ENCODE measurements around the gene RNASE12. TPM values are rescaled to one million over a fixed set of nuclear protein-coding genes. Genes with fewer than 3 reads are reported as not detected.

The RNASE12 gene
- total RNA-seq, result not detected
- long read RNA-seq, result 0 reads

- no peak within 1 kb of the TSS for H3K27ac ChIP-seq
- intact Hi-C loops (cut with DNase I), result no loop called here
- no peaks in the 10 kb centered on the region for H3K36me3 ChIP-seq
- no peak for TF ChIP-seq CTCF (IDR thresholded peaks at IDR 0.05)
- ATAC-seq (no peak), DNase-seq (no peak)
- H3K9me3 ChIP-seq, result no peaks in the 10 kb centered on the region
- H3K4me1 ChIP-seq, result no peaks in the 10 kb centered on the region
- H3K27me3 ChIP-seq, result no peaks in the 10 kb centered on the region
- H3K4me3 ChIP-seq, result no peak within 1 kb of the TSS
Observed at GRCh38 chr14:20591235-20591634, at the start of gene RNASE12. TSS of gene RNASE12 (minus strand) at chr14:20591376. CDS start at chr14:20590723, 653 bp downstream.

GRCh38 chr14:20632831-20633691, 41.9 kb upstream of the RNASE12 start:
- peak; percentile 64 for ATAC-seq
- H3K27ac ChIP-seq, result no peak overlapping the region
- peaks cover 31% of the 10 kb centered on the region for H3K27me3 ChIP-seq
- peaks cover 22% of the 10 kb centered on the region for H3K4me1 ChIP-seq
- intact Hi-C loops (cut with DNase I), result no loop called here
- peak overlapping the region; percentile 31 for H3K4me3 ChIP-seq
- no peaks in the 10 kb centered on the region for H3K9me3 ChIP-seq
- H3K36me3 ChIP-seq, result no peaks in the 10 kb centered on the region
- no peak for DNase-seq
- TF ChIP-seq CTCF (IDR thresholded peaks at IDR 0.05), result no peak

GRCh38 chr14:20632448-20632830, 41.3 kb upstream of the RNASE12 start:
- no peak overlapping the region for H3K27ac ChIP-seq
- H3K36me3 ChIP-seq, result no peaks in the 10 kb centered on the region
- ATAC-seq (no peak), DNase-seq (no peak)
- H3K9me3 ChIP-seq, result no peaks in the 10 kb centered on the region
- intact Hi-C loops (cut with DNase I), result no loop called here
- no peak for TF ChIP-seq CTCF (IDR thresholded peaks at IDR 0.05)
- H3K27me3 ChIP-seq, result peaks cover 33% of the 10 kb centered on the region
- H3K4me3 ChIP-seq, result peak overlapping the region; percentile 31
- peaks cover 22% of the 10 kb centered on the region for H3K4me1 ChIP-seq

- Histone ChIP-seq H3K4me3 (peak overlapping the region; percentile 31), H3K9me3 (no peaks in the 10 kb centered on the region), H3K4me1 (peaks cover 22% of the 10 kb centered on the region), H3K36me3 (no peaks in the 10 kb centered on the region), H3K27me3 (peaks cover 37% of the 10 kb centered on the region), H3K27ac (no peak overlapping the region)
- intact Hi-C loops (cut with DNase I), result no loop called here
- no peak for TF ChIP-seq CTCF (IDR thresholded peaks at IDR 0.05)
- peak; percentile 65 for ATAC-seq
- DNase-seq, result peak; percentile 76
Observed at GRCh38 chr14:20631880-20632389, 40.8 kb upstream of the RNASE12 start.

- no peak for DNase-seq
Observed at GRCh38 chr14:20631023-20631879, 40.1 kb upstream of the RNASE12 start.

More at GRCh38 chr14:20631023-20631879, 40.1 kb upstream of the RNASE12 start:
- Histone ChIP-seq H3K27me3 (peaks cover 43% of the 10 kb centered on the region), H3K4me3 (peak overlapping the region; percentile 31), H3K36me3 (no peaks in the 10 kb centered on the region), H3K27ac (no peak overlapping the region), H3K4me1 (peaks cover 22% of the 10 kb centered on the region), H3K9me3 (no peaks in the 10 kb centered on the region)
- ATAC-seq, result peak; percentile 39
- no peak for TF ChIP-seq CTCF (IDR thresholded peaks at IDR 0.05)
- intact Hi-C loops (cut with DNase I), result no loop called here

Data from upper lobe of right lung (tissue), 1 donor.